Muscle layer of colon (tissue), 2 donors: ENCODE results near the gene RAD51B.

ENCODE experiments used
- H3K27ac ChIP-seq: one replicate; pipeline ENCODE4 v1.7.0; 2013; ENCODE audit warnings: low read depth, mild to moderate bottlenecking, low read length, moderate library complexity
- H3K27me3 ChIP-seq, 2 donors: one replicate each; pipeline ENCODE4 v1.7.0; 2013; ENCODE audit warnings: low read length in 2 of 2, mild to moderate bottlenecking in 2 of 2; ENCODE audit not compliant: insufficient read depth in 2 of 2, control insufficient read depth in 1 of 2
- H3K36me3 ChIP-seq: one replicate; pipeline ENCODE4 v1.7.0; 2013; ENCODE audit warnings: mild to moderate bottlenecking, low read length; ENCODE audit not compliant: insufficient read depth
- H3K4me1 ChIP-seq: one replicate; pipeline ENCODE4 v1.7.0; 2013; ENCODE audit warnings: mild to moderate bottlenecking, low read length; ENCODE audit not compliant: insufficient read depth
- H3K4me3 ChIP-seq, 2 donors: one replicate each; pipeline ENCODE4 v1.7.0; 2013; ENCODE audit warnings: low read length in 2 of 2, low read depth in 1 of 2, mild to moderate bottlenecking in 1 of 2, moderate library complexity in 1 of 2
- H3K9ac ChIP-seq: one replicate; pipeline ENCODE4 v1.7.0; 2013; ENCODE audit warnings: low read length
- H3K9me3 ChIP-seq: one replicate; pipeline ENCODE4 v1.7.0; 2013; ENCODE audit warnings: mild to moderate bottlenecking, low read length
- donor health status: abdominal sarcoma.
- donor health status: Adenocarcinoma of cecum.

The RAD51B gene

DNA sequence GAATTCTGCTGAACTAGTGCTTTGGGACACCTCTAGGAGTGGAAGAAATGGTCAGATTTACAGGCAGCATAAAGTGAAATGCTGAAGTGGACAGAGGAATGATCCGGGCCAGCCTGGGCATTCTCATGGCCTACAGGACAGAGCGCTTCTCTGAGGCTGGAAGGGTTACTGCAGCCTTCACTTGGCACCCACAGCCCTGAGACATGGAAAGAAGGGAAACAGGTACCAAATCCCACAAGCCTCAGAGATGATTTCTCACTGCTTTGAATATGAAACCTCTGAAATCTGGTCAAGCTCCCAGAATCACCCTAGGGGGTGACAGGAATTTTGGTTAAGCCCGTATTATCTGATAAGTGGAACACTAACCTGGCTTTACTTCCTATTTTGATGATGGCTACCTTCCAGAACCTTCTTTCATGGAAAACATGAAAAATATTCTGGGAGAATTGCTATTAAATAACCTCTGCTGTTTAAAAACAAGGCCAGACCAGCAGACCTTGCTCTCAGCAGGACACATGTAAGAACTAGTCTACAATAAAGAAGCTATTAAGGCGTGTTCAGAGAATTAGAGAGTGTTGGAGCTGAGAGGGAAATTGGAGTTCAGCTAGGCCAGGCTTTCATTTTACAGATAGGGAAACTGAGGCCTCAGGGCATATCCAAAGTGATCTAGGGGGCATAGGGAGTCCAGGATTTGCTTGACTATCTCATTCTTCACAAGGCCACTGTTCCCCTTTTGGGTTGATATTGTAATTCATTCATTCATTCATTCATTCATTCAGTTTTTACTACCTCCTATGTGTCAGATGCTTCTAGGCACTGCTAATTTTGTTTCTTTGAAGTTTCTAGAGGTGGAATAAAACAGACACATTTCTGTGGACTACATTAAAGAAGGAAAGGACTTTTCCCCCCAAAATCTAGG is 691.8 kb downstream of the RAD51B start:
- Histone ChIP-seq H3K4me1 (peaks cover 67% of the 10 kb centered on the region), H3K36me3 (no peaks in the 10 kb centered on the region), H3K9ac (no peak overlapping the region), H3K27me3 (no peaks in the 10 kb centered on the region), H3K9me3 (no peaks in the 10 kb centered on the region), H3K27ac (peak overlapping the region; percentile 78), H3K4me3 (no peak overlapping the region)

DNA sequence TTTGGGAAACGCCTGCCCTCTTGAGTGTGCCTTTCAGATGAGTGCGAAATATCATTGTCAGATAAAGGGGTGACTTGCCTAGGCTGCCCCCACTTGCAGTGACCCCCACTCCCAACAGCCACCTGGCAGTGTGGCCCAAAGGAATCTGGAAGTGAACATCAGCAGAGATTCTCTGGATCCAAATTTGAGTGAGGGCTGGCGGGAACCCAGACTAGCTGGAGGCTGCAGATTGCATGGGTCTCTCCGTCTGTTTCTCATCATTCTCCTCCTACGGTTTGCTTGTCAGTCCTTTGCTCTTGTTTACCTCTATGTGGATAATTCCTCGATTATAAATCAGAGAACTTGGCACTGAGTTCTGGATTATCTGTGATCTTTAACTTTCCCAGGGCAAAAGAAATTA is 692.5 kb downstream of the RAD51B start:
- no peaks in the 10 kb centered on the region for H3K36me3 ChIP-seq
- H3K4me3 ChIP-seq = no peak overlapping the region
- H3K27me3 ChIP-seq = no peaks in the 10 kb centered on the region
- H3K9ac ChIP-seq = no peak overlapping the region
- H3K27ac ChIP-seq = peak overlapping the region; percentile 78
- peaks cover 64% of the 10 kb centered on the region for H3K4me1 ChIP-seq
- H3K9me3 ChIP-seq = no peaks in the 10 kb centered on the region

DNA sequence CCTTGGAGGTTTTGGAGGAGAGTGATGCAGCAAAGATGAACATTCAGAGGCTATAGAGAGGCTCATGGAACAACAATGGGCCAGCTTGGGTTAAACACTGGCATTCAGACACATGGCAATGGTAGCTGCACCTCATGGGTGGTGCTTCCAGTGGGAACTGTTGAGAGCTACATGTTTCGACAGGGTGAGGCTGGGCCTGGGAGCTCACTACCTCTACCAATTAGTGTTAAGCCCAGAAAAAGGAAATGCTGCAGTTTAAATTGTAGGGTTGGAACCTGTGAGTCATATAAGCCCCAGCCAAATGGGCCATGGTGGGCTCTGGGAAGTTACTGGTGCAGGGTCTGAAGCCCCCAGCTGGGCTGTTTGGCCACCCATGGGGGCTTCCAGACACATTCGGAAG is 693.6 kb downstream of the RAD51B start:
- H3K36me3 ChIP-seq = no peaks in the 10 kb centered on the region
- H3K27ac ChIP-seq = peak overlapping the region; percentile 78
- no peak overlapping the region for H3K4me3 ChIP-seq
- H3K9me3 ChIP-seq = no peaks in the 10 kb centered on the region
- no peak overlapping the region for H3K9ac ChIP-seq
- H3K27me3 ChIP-seq = no peaks in the 10 kb centered on the region
- H3K4me1 ChIP-seq = peaks cover 69% of the 10 kb centered on the region

DNA sequence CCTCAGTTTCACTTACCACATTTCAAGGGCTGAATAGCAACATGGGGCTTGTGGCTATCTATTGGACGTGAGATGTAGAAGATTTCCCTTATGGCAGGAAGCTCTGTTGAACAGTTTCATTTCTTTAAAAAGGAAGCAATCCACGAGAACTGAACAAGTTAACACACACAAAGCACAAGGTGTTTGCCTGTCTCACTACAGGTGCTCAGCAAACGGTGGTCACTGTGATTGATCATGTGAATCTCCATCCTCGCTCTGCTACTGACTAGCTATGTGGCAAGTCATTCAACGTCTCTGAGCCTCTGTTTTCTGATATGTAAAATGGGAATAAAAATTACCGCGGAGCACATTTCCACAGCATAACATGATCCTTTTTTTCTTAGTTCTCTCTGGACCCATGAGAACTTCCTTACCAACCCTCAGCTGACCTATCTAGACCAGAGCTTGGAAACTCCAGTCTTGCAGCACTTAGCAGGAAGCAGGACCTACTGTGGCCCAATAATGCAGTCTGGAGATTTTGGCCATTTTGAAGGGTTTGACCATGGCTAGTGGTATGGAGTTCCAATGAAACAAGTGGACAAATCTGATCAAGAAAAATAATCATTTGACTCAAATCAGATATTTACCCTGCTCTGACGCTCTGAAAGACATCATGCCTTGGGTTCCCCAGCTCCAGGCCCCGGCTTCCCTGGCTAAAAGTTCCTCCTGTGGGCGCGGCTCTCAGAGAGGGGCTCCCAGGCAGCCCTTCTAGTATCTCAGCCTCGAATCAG is 694.4 kb downstream of the RAD51B start:
- Histone ChIP-seq H3K9ac (no peak overlapping the region), H3K36me3 (no peaks in the 10 kb centered on the region), H3K4me3 (no peak overlapping the region), H3K9me3 (no peaks in the 10 kb centered on the region), H3K4me1 (peaks cover 75% of the 10 kb centered on the region), H3K27ac (peak overlapping the region; percentile 78), H3K27me3 (no peaks in the 10 kb centered on the region)

DNA sequence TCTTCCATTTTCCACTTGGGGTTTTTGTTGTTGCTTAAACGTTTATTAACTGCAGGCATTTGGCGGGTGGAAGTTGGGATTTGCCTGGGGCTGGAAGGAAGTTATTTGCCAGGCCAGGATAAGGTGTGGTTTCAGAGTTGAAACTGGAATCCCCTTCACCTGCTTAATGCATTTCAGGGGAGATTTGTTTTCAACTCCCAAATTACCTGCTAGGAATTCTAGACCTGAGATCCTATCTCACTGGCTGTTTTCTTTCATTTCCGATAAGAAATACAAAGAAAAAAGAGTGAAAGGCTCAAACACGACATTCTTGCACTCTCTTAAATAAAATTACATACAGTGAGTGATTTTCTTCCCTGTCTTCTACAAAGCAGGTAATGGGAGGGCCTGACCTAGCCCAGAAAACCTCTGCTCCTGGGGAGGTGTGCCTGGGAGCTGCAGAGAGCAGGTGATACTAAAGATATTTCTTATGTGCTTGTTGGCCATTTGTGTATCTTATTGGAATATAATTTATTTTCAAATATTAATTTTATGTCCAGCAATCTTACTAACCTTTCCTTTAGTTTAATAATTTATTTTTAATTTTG is 695.1 kb downstream of the RAD51B start:
- H3K9ac ChIP-seq = no peak overlapping the region

DNA sequence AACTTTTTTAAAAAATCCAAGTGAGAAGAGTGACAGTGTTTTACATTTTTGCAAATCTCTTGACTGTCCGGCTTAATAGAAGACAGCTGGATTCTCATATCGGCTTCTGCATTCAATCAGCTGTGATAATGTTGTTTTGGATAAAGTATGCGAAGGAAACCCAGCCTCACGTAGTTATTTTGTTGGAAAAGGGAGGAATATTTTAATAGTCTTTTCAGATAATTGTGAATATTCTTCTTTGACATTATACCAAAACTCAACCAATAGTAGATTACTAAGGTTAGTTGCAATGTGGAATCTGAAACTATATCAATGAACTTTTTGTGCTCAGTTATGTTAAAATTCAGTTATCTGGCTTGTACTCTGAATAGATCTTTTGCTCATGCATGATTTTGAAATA is 696.8 kb downstream of the RAD51B start:
- no peaks in the 10 kb centered on the region for H3K9me3 ChIP-seq
- H3K9ac ChIP-seq = no peak overlapping the region
- H3K27me3 ChIP-seq = no peaks in the 10 kb centered on the region
- H3K36me3 ChIP-seq = no peaks in the 10 kb centered on the region
- H3K27ac ChIP-seq = no peak overlapping the region
- H3K4me3 ChIP-seq = no peak overlapping the region
- H3K4me1 ChIP-seq = peaks cover 71% of the 10 kb centered on the region

More for the DNA sequence above, 695.1 kb downstream of the RAD51B start:
- Histone ChIP-seq H3K27me3 (no peaks in the 10 kb centered on the region), H3K9me3 (no peaks in the 10 kb centered on the region), H3K27ac (no peak overlapping the region), H3K4me3 (no peak overlapping the region), H3K4me1 (peaks cover 75% of the 10 kb centered on the region), H3K36me3 (no peaks in the 10 kb centered on the region)

DNA sequence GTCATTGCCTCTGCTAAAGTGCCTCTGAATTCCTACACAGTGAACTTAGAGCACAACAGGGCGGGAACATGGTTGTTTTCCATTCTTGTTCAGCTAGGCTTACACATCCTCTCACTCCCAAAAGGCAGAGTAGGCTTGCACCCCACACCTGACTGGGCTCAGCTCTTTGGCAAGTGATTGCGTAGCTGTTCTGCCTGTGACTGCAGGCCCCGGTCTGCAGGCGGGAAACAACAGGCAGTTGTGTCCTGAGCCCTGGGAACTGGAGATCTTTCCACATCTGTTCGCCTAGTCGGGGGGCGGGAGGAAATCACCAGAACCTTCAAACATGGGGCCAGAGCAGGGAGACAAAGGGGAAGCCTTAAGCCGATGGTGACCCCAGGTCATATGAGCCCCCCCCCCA is 698.6 kb downstream of the RAD51B start:
- Histone ChIP-seq H3K9me3 (no peaks in the 10 kb centered on the region), H3K4me3 (no peak overlapping the region), H3K4me1 (peaks cover 71% of the 10 kb centered on the region), H3K9ac (no peak overlapping the region), H3K27ac (peak overlapping the region; percentile 20), H3K27me3 (no peaks in the 10 kb centered on the region), H3K36me3 (no peaks in the 10 kb centered on the region)

DNA sequence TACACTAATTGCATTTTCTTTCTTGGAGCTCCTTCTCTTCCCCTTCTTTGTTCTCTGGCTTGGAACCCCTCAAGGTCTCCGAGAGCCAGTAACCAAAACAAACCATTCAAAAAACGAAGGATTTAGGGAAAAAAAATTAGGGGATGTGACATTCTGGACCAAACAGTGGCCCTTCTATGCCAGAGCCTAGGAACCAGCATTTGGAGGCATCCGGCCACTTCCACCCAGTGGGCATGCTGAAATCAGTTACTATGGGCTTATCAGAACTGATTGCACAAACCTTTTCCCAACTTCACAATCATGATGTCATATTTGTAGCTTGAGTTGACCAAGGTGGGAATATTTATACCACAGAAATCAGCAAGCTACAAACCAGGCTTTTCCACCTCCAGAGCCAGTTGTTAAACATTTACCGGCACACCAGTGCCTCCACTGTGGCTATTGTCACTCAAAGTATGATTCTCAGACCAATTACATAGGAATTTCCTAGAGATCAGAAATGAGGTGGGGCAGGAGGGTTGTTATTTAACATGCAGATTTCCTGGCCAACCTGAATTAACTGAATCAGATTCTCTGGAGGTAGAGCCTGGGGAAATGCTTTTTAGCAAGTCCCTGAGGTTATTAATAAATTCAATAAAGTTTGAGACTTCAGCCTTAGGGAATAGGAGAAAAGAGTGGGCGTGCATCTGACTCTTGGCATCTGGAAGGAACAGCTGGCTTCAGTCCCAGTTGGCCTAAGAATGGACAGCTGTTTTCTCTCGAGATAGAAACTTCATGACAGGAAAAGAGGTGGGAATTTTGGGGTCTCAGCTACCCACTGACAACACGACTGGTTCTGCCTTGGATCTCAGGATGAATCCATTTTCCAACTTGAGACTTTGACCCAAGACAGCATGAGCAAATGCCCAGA is 699.4 kb downstream of the RAD51B start:
- Histone ChIP-seq H3K4me3 (no peak overlapping the region), H3K27ac (peak overlapping the region; percentile 68), H3K36me3 (no peaks in the 10 kb centered on the region), H3K27me3 (no peaks in the 10 kb centered on the region), H3K9ac (no peak overlapping the region), H3K9me3 (no peaks in the 10 kb centered on the region), H3K4me1 (peaks cover 71% of the 10 kb centered on the region)

DNA sequence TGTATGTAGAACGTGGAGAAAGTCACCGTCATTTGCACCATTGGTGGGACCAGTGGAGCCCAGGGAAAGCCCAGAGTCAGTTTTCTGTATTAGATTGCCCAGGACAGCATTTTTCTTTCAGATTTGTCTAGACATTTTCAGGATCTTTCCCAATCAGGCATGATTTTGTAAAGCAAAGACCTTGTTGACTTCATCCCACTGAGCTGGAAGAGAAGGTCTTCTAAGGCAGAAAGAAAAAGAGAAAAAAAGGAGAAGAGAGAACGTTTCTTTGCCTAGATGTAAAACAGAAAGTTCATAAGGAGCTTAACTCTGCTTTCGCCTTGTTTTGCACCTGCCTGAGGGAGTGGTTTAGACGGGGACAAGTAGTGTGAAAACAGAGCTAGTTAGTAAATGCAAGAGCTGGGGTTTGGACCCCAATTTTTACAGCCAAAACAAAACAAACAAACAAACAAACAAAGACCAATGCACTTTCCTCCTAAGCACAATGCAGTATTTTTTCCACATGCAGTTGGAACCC is 700.1 kb downstream of the RAD51B start:
- Histone ChIP-seq H3K27ac (no peak overlapping the region), H3K9me3 (no peaks in the 10 kb centered on the region), H3K4me1 (peaks cover 72% of the 10 kb centered on the region), H3K36me3 (no peaks in the 10 kb centered on the region), H3K4me3 (no peak overlapping the region), H3K27me3 (no peaks in the 10 kb centered on the region), H3K9ac (no peak overlapping the region)

DNA sequence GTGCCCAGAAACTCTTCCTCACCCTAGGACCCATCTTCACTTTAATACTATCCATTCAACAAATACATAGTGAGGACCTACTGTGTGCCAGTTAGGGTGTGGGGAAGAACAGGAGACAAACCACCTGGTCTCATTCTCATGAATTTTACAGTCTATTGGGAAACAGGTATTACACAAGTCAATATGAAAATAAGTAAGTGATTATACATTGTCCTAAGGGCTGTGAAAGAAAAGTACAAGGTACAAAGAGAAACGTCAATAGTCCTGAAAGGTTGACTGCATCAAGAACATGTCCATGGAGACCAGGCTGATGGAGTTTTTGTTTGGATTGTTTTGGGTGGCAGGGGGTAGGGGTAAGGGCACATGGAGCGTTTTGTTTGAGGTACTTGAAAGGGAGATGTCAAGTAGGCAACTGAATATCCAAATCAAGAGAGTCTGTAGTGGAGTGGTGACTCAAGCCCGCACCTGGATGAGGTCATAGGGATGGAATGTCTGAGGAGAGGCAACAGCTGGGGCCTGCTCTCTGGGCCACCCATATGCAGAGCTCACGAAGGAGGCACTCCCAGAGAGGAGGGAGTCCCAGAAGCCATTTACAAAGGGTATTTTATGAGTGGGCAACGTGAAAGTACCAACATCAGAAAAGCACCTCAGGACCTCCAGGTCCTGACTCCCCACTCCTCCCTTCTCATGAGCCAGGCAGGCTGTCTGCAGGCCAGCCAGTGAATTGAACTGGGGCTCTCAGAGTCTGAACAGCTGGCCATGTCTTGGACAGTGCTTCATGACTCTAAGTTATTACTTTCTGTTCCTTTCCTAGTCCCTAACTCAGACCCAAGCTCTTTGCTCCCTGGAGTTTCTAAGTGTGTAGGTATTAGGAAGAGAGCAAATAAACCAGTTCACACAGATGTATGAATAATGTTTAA is 701.3 kb downstream of the RAD51B start:
- H3K4me3 ChIP-seq = no peak overlapping the region
- no peak overlapping the region for H3K9ac ChIP-seq
- no peaks in the 10 kb centered on the region for H3K27me3 ChIP-seq
- H3K27ac ChIP-seq = peak overlapping the region; percentile 75
- H3K36me3 ChIP-seq = no peaks in the 10 kb centered on the region
- no peaks in the 10 kb centered on the region for H3K9me3 ChIP-seq
- peaks cover 72% of the 10 kb centered on the region for H3K4me1 ChIP-seq
